K562 (cell line): Measurements from ENCODE around the gene CAGE1.

Experiments
- CTCF ChIP-seq, 3 experiments: IDR thresholded peaks in 2 of 3; conservative IDR thresholded peaks in 1 of 3; 2 replicates each; pipeline ENCODE4 v1.5.1; 2011 to 2012; ENCODE audit warnings: low read length in 3 of 3, mild to moderate bottlenecking in 3 of 3, control low read depth in 2 of 3, improper control_type of control experiment in 1 of 3, inconsistent platforms in 1 of 3, low read depth in 1 of 3, mixed read lengths in 1 of 3, moderate library complexity in 1 of 3; ENCODE audit not compliant: insufficient read depth in 2 of 3
- ESRRA ChIP-seq: fragments of 450-650 bp; IDR thresholded peaks from 2 replicates; pipeline ENCODE4 v1.6.1; 2014; ENCODE audit warnings: low read depth, mild to moderate bottlenecking, moderate library complexity, borderline replicate concordance
- REST ChIP-seq, 2 experiments: fragments of 450-650 bp; formaldehyde crosslinking in 1 of 2; IDR thresholded peaks; 2 replicates each; pipeline versions ENCODE4 v1.4.0 to v1.6.1; 2014 to 2020; ENCODE audit warnings: mild to moderate bottlenecking in 2 of 2, borderline replicate concordance in 1 of 2, low read depth in 1 of 2
- TAF15 ChIP-seq: fragments of 200-400 bp; formaldehyde crosslinking; IDR thresholded peaks from 2 replicates; pipeline ENCODE4 v1.6.1; 2017; ENCODE audit warnings: mild to moderate bottlenecking, low read depth, low read length, moderate library complexity

DNA sequence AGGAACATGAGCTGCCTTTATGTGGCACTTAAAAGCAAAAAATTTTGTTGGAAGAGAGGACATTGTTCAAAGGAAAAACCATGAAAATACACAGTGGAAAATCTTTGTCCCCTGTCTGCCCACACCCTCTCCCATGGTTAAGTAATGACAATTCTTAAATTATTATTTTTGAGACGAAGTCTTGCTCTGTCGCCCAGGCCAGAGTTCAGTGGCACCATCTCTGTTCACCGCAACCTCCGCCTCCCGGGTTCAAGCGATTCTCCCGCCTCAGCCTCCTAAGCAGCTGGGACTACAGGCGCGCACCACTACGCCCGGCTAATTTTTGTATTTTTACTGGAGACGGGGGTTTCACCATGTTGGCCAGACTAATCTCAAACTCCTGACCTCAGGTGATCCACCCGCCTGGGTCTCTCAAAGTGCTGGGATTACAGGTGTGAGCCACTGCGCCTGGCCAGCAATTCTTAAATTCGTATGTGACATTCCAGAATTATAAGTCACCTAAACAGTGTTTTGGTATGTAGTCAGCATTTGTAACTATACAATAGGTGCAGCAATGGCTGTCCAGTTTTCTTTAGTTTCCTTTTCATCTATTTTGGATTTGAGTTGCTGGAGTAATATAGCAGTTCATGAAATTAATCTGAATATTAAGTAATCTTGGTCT, 75.9 kb downstream of the CAGE1 start:
- TF ChIP-seq CTCF (IDR thresholded peaks at IDR 0.05 in 2 of 3, conservative IDR thresholded peaks at IDR 0.05 in 1 of 3; ENCODE audit: insufficient read depth in 2 of 3, low read depth in 1 of 3, low read length in 3 of 3) (no peak), ESRRA (no peak), TAF15 (no peak), REST (IDR thresholded peaks at IDR 0.05; ENCODE audit: borderline replicate concordance) (no peak), REST (CRISPR knock-in tag; IDR thresholded peaks at IDR 0.05; ENCODE audit: low read depth) (no peak)
